ENCODE measurements around the gene WDR12. TPM values are rescaled to one million over a fixed set of nuclear protein-coding genes. Genes with fewer than 3 reads are reported as not detected.

WDR12 gene
- total and polyA plus RNA-seq, 2 donors (not counting 3 experiments of a cell fraction or from before 2014, with no cell fraction given): 8.5 to 65.6 TPM

DNA sequence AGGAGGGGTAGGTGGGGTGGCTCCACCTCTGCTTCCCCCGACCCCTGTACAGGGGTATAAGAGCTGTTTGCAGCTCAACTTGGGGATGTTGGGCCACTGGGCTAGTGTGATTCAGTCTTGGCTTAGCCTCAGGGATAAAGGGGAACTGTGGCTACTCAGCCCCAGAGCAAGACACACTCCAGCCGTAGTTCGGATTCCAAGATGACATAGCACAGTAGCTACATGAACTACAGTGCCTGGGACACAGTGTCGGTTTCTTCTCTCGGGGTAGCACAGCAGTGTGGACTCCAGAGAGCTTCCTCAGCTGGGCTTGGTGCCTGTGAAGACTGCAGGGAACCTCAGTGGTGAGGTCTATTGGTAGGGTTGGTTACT, 21.7 kb upstream of the WDR12 start:
- no peak for DNase-seq (ENCODE audit: low read depth, low spot score)
- BruUV-seq (replicated peaks): no TSS peak
- no peaks in the 10 kb centered on the region for H3K9me1 ChIP-seq (replicated peaks; ENCODE audit: control insufficient read depth, extremely low read depth, insufficient read depth, low read length)

DNA sequence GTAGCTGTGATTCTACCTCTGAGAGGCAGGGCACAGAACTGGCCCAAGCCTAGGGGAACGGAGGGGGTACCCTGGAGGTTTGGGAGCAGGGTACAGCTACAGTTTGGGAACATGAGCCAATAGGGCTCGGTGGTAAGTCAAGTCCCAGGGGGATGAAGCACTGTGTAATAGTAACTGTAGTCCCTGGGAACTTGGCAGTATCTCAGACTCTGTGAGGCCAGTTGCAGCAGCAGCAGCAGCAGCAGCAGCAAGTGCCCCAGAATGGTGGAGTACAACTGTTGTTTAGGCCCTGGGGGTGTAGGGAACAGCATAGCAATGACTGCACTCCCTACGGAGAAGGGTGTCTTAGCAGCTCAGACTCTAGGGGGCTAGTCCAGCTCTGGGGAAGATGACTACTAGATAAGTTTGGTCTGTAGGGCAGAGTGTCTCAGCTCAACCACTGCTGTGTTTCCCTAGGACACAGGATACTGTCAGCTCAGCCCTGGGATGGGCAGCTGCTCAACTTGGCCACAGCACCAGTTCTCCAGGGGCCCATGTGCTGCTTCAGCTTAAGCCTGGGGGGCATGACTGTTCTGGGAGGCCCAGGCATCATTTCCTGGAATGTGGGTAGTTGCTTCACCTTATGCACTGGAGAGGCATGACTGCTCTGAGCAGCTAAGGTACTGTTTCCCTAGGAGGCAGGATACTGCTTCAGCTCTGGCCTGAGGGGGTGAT, 21.1 kb upstream of the WDR12 start:
- Histone ChIP-seq H3K9ac (replicated peaks; ENCODE audit: extremely low read depth, insufficient read depth, low read length) (no peak overlapping the region), H3K4me3 (replicated peaks in 1 of 3; ENCODE audit: insufficient read depth in 1 of 3, low read depth in 1 of 3, low read length in 3 of 3) (no peak overlapping the region), H3K27me3 (ENCODE audit: control insufficient read depth in 2 of 2, insufficient read depth in 2 of 2, low read length in 2 of 2) (no peaks in the 10 kb centered on the region), H3K4me2 (ENCODE audit: insufficient read depth, low read length) (no peak overlapping the region), H3K9me3 (replicated peaks; ENCODE audit: control insufficient read depth, insufficient read depth, low read length) (no peaks in the 10 kb centered on the region), H3K27ac (ENCODE audit: insufficient read depth, low read depth, low read length) (no peak overlapping the region), H3K36me3 (ENCODE audit: control insufficient read depth in 2 of 2, extremely low read depth in 1 of 2, insufficient read depth in 2 of 2, low read length in 2 of 2) (no peaks in the 10 kb centered on the region), H4K20me1 (replicated peaks; ENCODE audit: control insufficient read depth, extremely low read depth, insufficient read depth, low read length) (no peaks in the 10 kb centered on the region), H3K9me1 (replicated peaks; ENCODE audit: control insufficient read depth, extremely low read depth, insufficient read depth, low read length) (no peaks in the 10 kb centered on the region), H3K79me2 (ENCODE audit: control insufficient read depth, insufficient read depth, low read length) (no peaks in the 10 kb centered on the region), H2AFZ (ENCODE audit: low read depth, low read length) (no peak overlapping the region), H3K4me1 (ENCODE audit: control insufficient read depth, extremely low read depth, insufficient read depth, low read length) (no peaks in the 10 kb centered on the region)
- intact Hi-C loops (cut with micrococcal nuclease): no loop called here
- TF ChIP-seq GATA2 (IDR thresholded peaks at IDR 0.05; ENCODE audit: insufficient read depth, insufficient read length, low read depth, low read length) (no peak), JUN (IDR thresholded peaks at IDR 0.05; ENCODE audit: borderline replicate concordance, insufficient read depth, insufficient read length, low read depth) (no peak), POLR2A (IDR thresholded peaks at IDR 0.05; ENCODE audit: low read depth, low read length) (no peak)
- TF ChIP-seq, protein P1, sequence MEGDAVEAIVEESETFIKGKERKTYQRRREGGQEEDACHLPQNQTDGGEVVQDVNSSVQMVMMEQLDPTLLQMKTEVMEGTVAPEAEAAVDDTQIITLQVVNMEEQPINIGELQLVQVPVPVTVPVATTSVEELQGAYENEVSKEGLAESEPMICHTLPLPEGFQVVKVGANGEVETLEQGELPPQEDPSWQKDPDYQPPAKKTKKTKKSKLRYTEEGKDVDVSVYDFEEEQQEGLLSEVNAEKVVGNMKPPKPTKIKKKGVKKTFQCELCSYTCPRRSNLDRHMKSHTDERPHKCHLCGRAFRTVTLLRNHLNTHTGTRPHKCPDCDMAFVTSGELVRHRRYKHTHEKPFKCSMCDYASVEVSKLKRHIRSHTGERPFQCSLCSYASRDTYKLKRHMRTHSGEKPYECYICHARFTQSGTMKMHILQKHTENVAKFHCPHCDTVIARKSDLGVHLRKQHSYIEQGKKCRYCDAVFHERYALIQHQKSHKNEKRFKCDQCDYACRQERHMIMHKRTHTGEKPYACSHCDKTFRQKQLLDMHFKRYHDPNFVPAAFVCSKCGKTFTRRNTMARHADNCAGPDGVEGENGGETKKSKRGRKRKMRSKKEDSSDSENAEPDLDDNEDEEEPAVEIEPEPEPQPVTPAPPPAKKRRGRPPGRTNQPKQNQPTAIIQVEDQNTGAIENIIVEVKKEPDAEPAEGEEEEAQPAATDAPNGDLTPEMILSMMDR (IDR thresholded peaks at IDR 0.05; ENCODE audit: extremely low read depth in 1 of 2, insufficient read depth in 1 of 2, low read depth in 1 of 2, low read length in 2 of 2): no peak
- BruUV-seq (replicated peaks): no TSS peak
- ChIA-PET CTCF (interaction anchor here (1.8 kb wide), 1 partner anchor 14 kb away, joined by 6 read pairs; no protein-coding TSS in a partner anchor), POLR2A (no interaction called here)
- FAIRE-seq (no peak), DNase-seq (ENCODE audit: low read depth, low spot score) (no peak)
- dilution Hi-C loops (cut with MboI; ENCODE audit: extremely low pct_ligation_motif_present, low sequenced_read_pairs): no loop called here

More for the DNA sequence above, 21.7 kb upstream of the WDR12 start:
- ChIA-PET CTCF (interaction anchor here (1.8 kb wide), 1 partner anchor 14 kb away, joined by 6 read pairs; no protein-coding TSS in a partner anchor), POLR2A (no interaction called here)
- dilution Hi-C loops (cut with MboI; ENCODE audit: extremely low pct_ligation_motif_present, low sequenced_read_pairs): no loop called here
- no peaks in the 10 kb centered on the region for H3K4me1 ChIP-seq (ENCODE audit: control insufficient read depth, extremely low read depth, insufficient read depth, low read length)
- H2AFZ ChIP-seq (ENCODE audit: low read depth, low read length): no peak overlapping the region
- H3K9ac ChIP-seq (replicated peaks; ENCODE audit: extremely low read depth, insufficient read depth, low read length): no peak overlapping the region
- H3K9me3 ChIP-seq (replicated peaks; ENCODE audit: control insufficient read depth, insufficient read depth, low read length): no peaks in the 10 kb centered on the region
- no peak for FAIRE-seq
- H3K36me3 ChIP-seq (ENCODE audit: control insufficient read depth in 2 of 2, extremely low read depth in 1 of 2, insufficient read depth in 2 of 2, low read length in 2 of 2): no peaks in the 10 kb centered on the region
- H3K27ac ChIP-seq (ENCODE audit: insufficient read depth, low read depth, low read length): no peak overlapping the region
- H3K79me2 ChIP-seq (ENCODE audit: control insufficient read depth, insufficient read depth, low read length): no peaks in the 10 kb centered on the region
- H3K4me2 ChIP-seq (ENCODE audit: insufficient read depth, low read length): no peak overlapping the region
- intact Hi-C loops (cut with micrococcal nuclease): no loop called here
- no peak for TF ChIP-seq JUN (IDR thresholded peaks at IDR 0.05; ENCODE audit: borderline replicate concordance, insufficient read depth, insufficient read length, low read depth)
- TF ChIP-seq, protein P2, sequence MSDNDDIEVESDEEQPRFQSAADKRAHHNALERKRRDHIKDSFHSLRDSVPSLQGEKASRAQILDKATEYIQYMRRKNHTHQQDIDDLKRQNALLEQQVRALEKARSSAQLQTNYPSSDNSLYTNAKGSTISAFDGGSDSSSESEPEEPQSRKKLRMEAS (IDR thresholded peaks at IDR 0.05; ENCODE audit: insufficient read depth, insufficient read length): no peak
- no peak for TF ChIP-seq MYC (IDR thresholded peaks at IDR 0.05; ENCODE audit: low read depth, low read length)
- no peak for TF ChIP-seq POLR2A (IDR thresholded peaks at IDR 0.05; ENCODE audit: low read depth, low read length)
- no peak for TF ChIP-seq EZH2 (IDR thresholded peaks at IDR 0.05; ENCODE audit: borderline replicate concordance, low read depth, low read length, severe bottlenecking)
- TF ChIP-seq GATA2 (IDR thresholded peaks at IDR 0.05; ENCODE audit: insufficient read depth, insufficient read length, low read depth, low read length): no peak
- H3K4me3 ChIP-seq (replicated peaks in 1 of 3; ENCODE audit: insufficient read depth in 1 of 3, low read depth in 1 of 3, low read length in 3 of 3): no peak overlapping the region
- no peaks in the 10 kb centered on the region for H3K27me3 ChIP-seq (ENCODE audit: control insufficient read depth in 2 of 2, insufficient read depth in 2 of 2, low read length in 2 of 2)
- H4K20me1 ChIP-seq (replicated peaks; ENCODE audit: control insufficient read depth, extremely low read depth, insufficient read depth, low read length): no peaks in the 10 kb centered on the region

Data from endothelial cell of umbilical vein (primary cell).